ENCODE results near the gene PDXK. TPM values are rescaled to one million over a fixed set of nuclear protein-coding genes. Genes with fewer than 3 reads are reported as not detected.
"Not testable (repeated sequence)": the region's sequence is repeated elsewhere in the genome, so short reads cannot be mapped to it uniquely, and the experiment has no call there.

PDXK gene
- total RNA-seq, 1 experiment from 2014 or later, result 45.7 TPM

- DNase-seq (ENCODE audit: extremely low read depth, low read depth), result no peak
Observed at GRCh38 chr21:43696214-43696613, 22.7 kb upstream of the PDXK start.

- DNase-seq (ENCODE audit: extremely low read depth, low read depth), result no peak
Observed at GRCh38 chr21:43697758-43698643, 20.9 kb upstream of the PDXK start.

GRCh38 chr21:43699492-43699777, 19.5 kb upstream of the PDXK start:
- DNase-seq (ENCODE audit: extremely low read depth, low read depth), result not testable (repeated sequence)

GRCh38 chr21:43699933-43700599, 18.9 kb upstream of the PDXK start:
- DNase-seq (ENCODE audit: extremely low read depth, low read depth), result no peak

GRCh38 chr21:43701936-43702784, 16.8 kb upstream of the PDXK start:
- DNase-seq (ENCODE audit: extremely low read depth, low read depth), result no peak

GRCh38 chr21:43702785-43703034, 16.2 kb upstream of the PDXK start:
- DNase-seq (ENCODE audit: extremely low read depth, low read depth), result no peak

- no peak for DNase-seq (ENCODE audit: extremely low read depth, low read depth)
Observed at GRCh38 chr21:43703035-43703880, 15.7 kb upstream of the PDXK start.

GRCh38 chr21:43707462-43707861, 11.5 kb upstream of the PDXK start:
- DNase-seq (ENCODE audit: extremely low read depth, low read depth), result no peak

GRCh38 chr21:43708745-43709381, 10.1 kb upstream of the PDXK start:
- DNase-seq (ENCODE audit: extremely low read depth, low read depth), result no peak

GRCh38 chr21:43712268-43712942, 6.5 kb upstream of the PDXK start:
- DNase-seq (ENCODE audit: extremely low read depth, low read depth), result no peak

- not testable (repeated sequence) for DNase-seq (ENCODE audit: extremely low read depth, low read depth)
Observed at GRCh38 chr21:43713123-43713522, 5.8 kb upstream of the PDXK start.

- no peak for DNase-seq (ENCODE audit: extremely low read depth, low read depth)
Observed at GRCh38 chr21:43716376-43717165, 2.4 kb upstream of the PDXK start.

GRCh38 chr21:43717166-43717853, 1.6 kb upstream of the PDXK start:
- no peak for DNase-seq (ENCODE audit: extremely low read depth, low read depth)

- no peak for DNase-seq (ENCODE audit: extremely low read depth, low read depth)
Observed at GRCh38 chr21:43717967-43718871, 710 bp upstream of the PDXK start.

- no peak for DNase-seq (ENCODE audit: extremely low read depth, low read depth)
Observed at GRCh38 chr21:43719748-43720538, 1.0 kb downstream of the PDXK start.

GRCh38 chr21:43720539-43721166, 1.7 kb downstream of the PDXK start:
- no peak for DNase-seq (ENCODE audit: extremely low read depth, low read depth)

All from NCI-H460 (cell line).